ENCODE data around the gene PLA2G4D. TPM values are rescaled to one million over a fixed set of nuclear protein-coding genes. Genes with fewer than 3 reads are reported as not detected.

The PLA2G4D gene
- total and polyA plus RNA-seq, 2 experiments from 2014 or later, result 0.07 to 0.15 TPM

DNA sequence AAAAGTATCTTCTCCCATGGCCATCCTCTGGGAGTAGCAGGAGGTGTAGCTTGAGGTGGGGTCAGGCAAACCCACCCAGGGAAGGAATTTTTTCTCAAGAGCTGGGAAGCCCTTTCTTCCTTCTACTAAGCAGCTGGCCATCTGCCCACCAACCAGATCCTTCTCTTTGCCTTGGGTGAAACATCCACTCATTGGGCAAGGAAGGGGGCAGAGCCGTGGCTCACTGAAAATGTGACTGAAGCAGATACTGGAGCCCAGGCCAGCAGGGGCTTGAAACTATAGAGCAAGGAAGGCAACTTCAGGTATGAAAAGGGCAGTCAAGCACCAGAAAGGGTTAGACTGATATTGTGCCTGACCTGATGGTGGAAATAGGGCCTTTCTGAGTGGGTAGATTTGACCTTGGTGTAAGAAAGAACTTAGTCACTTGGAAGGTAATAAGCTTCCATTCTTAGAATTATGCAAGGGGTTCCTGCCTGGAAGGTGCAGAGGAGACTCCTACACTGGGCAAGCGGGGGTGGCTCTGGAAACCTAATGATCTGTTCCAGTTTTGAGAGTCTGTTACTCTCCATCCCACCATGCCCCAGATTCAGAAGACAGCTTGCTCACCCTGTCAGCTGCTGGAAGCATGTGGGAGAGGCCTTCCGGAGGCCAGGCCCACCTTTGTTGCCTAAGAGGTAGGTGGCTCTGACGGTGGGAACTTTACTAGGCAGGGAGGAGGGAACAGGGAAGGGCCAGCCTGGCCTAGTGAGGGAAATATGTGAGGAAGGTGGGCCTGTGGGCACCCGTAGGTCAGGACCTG lies 51.6 kb downstream of the PLA2G4D start:
- Histone ChIP-seq H4K20me1 (replicated peaks; ENCODE audit: insufficient read depth) (no peaks in the 10 kb centered on the region; the same call in 1 of the 2 replicates), H3K79me2 (replicated peaks; ENCODE audit: insufficient read depth) (no peaks in the 10 kb centered on the region), H3K4me2 (no peak overlapping the region), H3K9me2 (ENCODE audit: insufficient read depth) (no peaks in the 10 kb centered on the region), H3F3A (replicated peaks; ENCODE audit: low read depth) (no peaks in the 10 kb centered on the region), H3K36me3 (ENCODE audit: insufficient read depth) (no peaks in the 10 kb centered on the region), H2AFZ (peak overlapping the region; percentile 74), H3K4me3 (no peak overlapping the region), H3K27ac (ENCODE audit: low read depth) (no peak overlapping the region), H3K4me1 (ENCODE audit: insufficient read depth) (no peaks in the 10 kb centered on the region), H3K27me3 (ENCODE audit: insufficient read depth) (no peaks in the 10 kb centered on the region)
- no peak for DNase-seq (ENCODE audit: low spot score)
- H3K27ac Mint-ChIP-seq, result no peak overlapping the region
- H3K36me3 Mint-ChIP-seq (ENCODE audit: low read depth), result no peaks in the 10 kb centered on the region
- peaks cover 5% of the 10 kb centered on the region; the same call in 2 of the 3 replicates for H3K9me3 Mint-ChIP-seq
- no peak for ATAC-seq
- TF ChIP-seq ZNF331 (CRISPR knock-in tag; IDR thresholded peaks at IDR 0.05; ENCODE audit: low read depth), result no peak
- TF ChIP-seq, protein P1, sequence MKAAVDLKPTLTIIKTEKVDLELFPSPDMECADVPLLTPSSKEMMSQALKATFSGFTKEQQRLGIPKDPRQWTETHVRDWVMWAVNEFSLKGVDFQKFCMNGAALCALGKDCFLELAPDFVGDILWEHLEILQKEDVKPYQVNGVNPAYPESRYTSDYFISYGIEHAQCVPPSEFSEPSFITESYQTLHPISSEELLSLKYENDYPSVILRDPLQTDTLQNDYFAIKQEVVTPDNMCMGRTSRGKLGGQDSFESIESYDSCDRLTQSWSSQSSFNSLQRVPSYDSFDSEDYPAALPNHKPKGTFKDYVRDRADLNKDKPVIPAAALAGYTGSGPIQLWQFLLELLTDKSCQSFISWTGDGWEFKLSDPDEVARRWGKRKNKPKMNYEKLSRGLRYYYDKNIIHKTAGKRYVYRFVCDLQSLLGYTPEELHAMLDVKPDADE (IDR thresholded peaks at IDR 0.05), result no peak
- TF ChIP-seq CTCF (conservative IDR thresholded peaks at IDR 0.05; ENCODE audit: low read depth in 2 of 2), result no peak
- no peak for TF ChIP-seq EZH2phosphoT487 (IDR thresholded peaks at IDR 0.05; ENCODE audit: unreplicated experiment)
- no peak for TF ChIP-seq POLR2AphosphoS5 (IDR thresholded peaks at IDR 0.05; ENCODE audit: low read depth)
- TF ChIP-seq EZH2 (IDR thresholded peaks at IDR 0.05; ENCODE audit: low read depth, unreplicated experiment), result no peak
- TF ChIP-seq ZNF114 (CRISPR knock-in tag; IDR thresholded peaks at IDR 0.05), result no peak
- H3K27me3 Mint-ChIP-seq (ENCODE audit: insufficient read depth, low read depth, poor library complexity), result peaks cover 8% of the 10 kb centered on the region
- H3K4me3 Mint-ChIP-seq, result no peak overlapping the region
- H3K4me1 Mint-ChIP-seq, result peaks cover 7% of the 10 kb centered on the region

DNA sequence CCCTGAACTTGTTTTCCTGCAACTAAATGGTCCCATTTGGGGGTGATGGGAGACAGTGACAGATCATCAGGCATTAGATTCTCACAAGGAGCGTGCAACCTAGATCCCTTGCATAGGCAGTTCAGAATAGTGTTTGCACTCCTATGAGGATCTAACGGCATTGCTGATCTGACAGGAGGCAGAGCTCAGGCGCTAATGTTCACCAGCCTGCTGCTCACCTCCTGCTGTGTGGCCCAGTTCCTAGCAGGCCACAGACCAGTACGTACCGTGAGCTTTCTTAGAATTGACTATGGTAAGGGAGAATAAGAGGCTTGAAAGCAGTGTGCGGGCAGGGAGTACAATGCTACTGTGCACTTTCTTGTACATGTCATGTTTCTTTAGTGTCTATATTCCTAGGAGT lies 56.0 kb downstream of the PLA2G4D start:
- no peak overlapping the region for H2AFZ ChIP-seq
- H4K20me1 ChIP-seq (replicated peaks; ENCODE audit: insufficient read depth), result no peaks in the 10 kb centered on the region
- Mint-ChIP-seq H3K27ac (no peak overlapping the region), H3K4me1 (peaks cover 16% of the 10 kb centered on the region), H3K27me3 (ENCODE audit: insufficient read depth, low read depth, poor library complexity) (peaks cover 1% of the 10 kb centered on the region), H3K9me3 (peaks cover 7% of the 10 kb centered on the region), H3K4me3 (no peak overlapping the region), H3K36me3 (ENCODE audit: low read depth) (no peaks in the 10 kb centered on the region)
- no peaks in the 10 kb centered on the region for H3F3A ChIP-seq (replicated peaks; ENCODE audit: low read depth)
- H3K27ac ChIP-seq (ENCODE audit: low read depth), result no peak overlapping the region
- no peaks in the 10 kb centered on the region for H3K9me2 ChIP-seq (ENCODE audit: insufficient read depth)
- TF ChIP-seq ZNF114 (CRISPR knock-in tag; IDR thresholded peaks at IDR 0.05) (no peak), EZH2 (IDR thresholded peaks at IDR 0.05; ENCODE audit: low read depth, unreplicated experiment) (no peak), EZH2phosphoT487 (IDR thresholded peaks at IDR 0.05; ENCODE audit: unreplicated experiment) (no peak), STAT1 (IDR thresholded peaks at IDR 0.05; ENCODE audit: unreplicated experiment) (no peak)
- ATAC-seq, result no peak
- H3K4me3 ChIP-seq, result no peak overlapping the region
- H3K36me3 ChIP-seq (ENCODE audit: insufficient read depth), result no peaks in the 10 kb centered on the region
- H3K79me2 ChIP-seq (replicated peaks; ENCODE audit: insufficient read depth), result no peaks in the 10 kb centered on the region
- H3K4me2 ChIP-seq, result no peak overlapping the region
- H3K4me1 ChIP-seq (ENCODE audit: insufficient read depth), result peaks cover 14% of the 10 kb centered on the region
- no peak for DNase-seq (ENCODE audit: low spot score)
- H3K27me3 ChIP-seq (ENCODE audit: insufficient read depth), result no peaks in the 10 kb centered on the region
